ENCODE data around the gene MTARC1. TPM values are rescaled to one million over a fixed set of nuclear protein-coding genes. Genes with fewer than 3 reads are reported as not detected.

Gene MTARC1
- total RNA-seq, 4 donors from 2014 or later = 0.29 to 6.8 (median 5.1) TPM

GRCh38 chr1:220827445-220828178, 40.9 kb downstream of the MTARC1 start:
- Histone ChIP-seq H3K9me3 (no peaks in the 10 kb centered on the region), H3K4me3 (no peak overlapping the region), H3K4me1 (no peaks in the 10 kb centered on the region), H3K27ac (no peak overlapping the region), H3K36me3 (no peaks in the 10 kb centered on the region), H3K27me3 (no peaks in the 10 kb centered on the region)
- intact Hi-C loops (cut with DNase I; ENCODE audit: low total_unique reads) = no loop called here
- DNase-seq = no peak
- no peak for TF ChIP-seq POLR2A (IDR thresholded peaks at IDR 0.05)
- TF ChIP-seq, protein P1, sequence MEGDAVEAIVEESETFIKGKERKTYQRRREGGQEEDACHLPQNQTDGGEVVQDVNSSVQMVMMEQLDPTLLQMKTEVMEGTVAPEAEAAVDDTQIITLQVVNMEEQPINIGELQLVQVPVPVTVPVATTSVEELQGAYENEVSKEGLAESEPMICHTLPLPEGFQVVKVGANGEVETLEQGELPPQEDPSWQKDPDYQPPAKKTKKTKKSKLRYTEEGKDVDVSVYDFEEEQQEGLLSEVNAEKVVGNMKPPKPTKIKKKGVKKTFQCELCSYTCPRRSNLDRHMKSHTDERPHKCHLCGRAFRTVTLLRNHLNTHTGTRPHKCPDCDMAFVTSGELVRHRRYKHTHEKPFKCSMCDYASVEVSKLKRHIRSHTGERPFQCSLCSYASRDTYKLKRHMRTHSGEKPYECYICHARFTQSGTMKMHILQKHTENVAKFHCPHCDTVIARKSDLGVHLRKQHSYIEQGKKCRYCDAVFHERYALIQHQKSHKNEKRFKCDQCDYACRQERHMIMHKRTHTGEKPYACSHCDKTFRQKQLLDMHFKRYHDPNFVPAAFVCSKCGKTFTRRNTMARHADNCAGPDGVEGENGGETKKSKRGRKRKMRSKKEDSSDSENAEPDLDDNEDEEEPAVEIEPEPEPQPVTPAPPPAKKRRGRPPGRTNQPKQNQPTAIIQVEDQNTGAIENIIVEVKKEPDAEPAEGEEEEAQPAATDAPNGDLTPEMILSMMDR (IDR thresholded peaks at IDR 0.05) = no peak

DNA sequence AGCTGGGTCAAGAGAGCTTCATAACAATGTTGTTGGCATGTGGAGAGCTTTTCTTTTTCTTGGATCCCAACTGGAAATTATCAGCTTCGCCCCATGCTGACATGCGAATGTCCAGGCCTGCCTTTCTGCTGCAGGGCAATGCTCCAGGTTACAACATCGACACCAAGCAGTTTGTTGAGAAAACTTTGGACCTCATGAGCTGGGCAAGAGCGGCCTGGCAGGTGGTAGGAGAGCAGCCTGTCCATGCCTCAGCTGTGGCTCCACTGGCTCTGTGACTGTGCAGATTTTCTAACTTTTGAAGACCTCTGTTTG, 41.4 kb downstream of the MTARC1 start:
- Histone ChIP-seq H3K9me3 (no peaks in the 10 kb centered on the region), H3K4me3 (no peak overlapping the region), H3K4me1 (no peaks in the 10 kb centered on the region), H3K27ac (no peak overlapping the region), H3K27me3 (no peaks in the 10 kb centered on the region), H3K36me3 (no peaks in the 10 kb centered on the region)
- no peak for DNase-seq
- intact Hi-C loops (cut with DNase I; ENCODE audit: low total_unique reads) = no loop called here
- TF ChIP-seq POLR2A (IDR thresholded peaks at IDR 0.05) = no peak
- TF ChIP-seq, protein P1 (IDR thresholded peaks at IDR 0.05) = no peak

DNA sequence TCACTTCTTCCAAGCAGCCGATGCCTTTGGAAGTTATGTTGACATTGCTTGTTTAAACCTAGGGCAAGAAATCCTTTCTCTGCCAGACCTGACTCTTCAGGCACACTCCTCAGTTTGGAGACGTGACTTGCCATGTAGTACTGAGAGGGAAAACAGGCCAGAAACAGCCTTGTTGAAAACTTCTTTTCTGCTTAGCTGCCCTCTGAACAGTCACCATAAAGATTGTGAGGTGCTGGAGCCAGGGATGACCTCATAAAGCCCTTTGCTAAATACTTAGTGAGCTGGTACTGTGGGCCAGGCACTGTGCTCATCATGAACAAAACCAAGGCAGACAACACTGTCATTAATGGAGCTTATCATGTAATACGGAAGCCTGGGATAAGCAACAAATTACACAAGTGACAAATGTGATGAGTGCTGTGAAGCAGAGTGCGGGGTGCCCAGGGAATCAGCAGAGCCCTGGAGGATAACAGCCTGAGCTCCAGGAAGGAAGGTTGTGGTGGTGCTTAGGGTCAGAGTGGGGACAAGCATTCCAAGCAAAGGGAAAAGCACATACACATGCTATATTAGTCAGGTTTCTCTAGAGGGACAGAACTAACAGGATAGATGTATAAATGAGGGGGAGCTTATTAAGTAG, 42.4 kb downstream of the MTARC1 start:
- H3K9me3 ChIP-seq = no peaks in the 10 kb centered on the region
- H3K27me3 ChIP-seq = no peaks in the 10 kb centered on the region
- H3K4me3 ChIP-seq = no peak overlapping the region
- intact Hi-C loops (cut with DNase I; ENCODE audit: low total_unique reads) = no loop called here
- TF ChIP-seq POLR2A (IDR thresholded peaks at IDR 0.05) = no peak
- TF ChIP-seq, protein P1 (IDR thresholded peaks at IDR 0.05) = no peak
- H3K36me3 ChIP-seq = no peaks in the 10 kb centered on the region
- DNase-seq = no peak
- no peak overlapping the region for H3K27ac ChIP-seq
- no peaks in the 10 kb centered on the region for H3K4me1 ChIP-seq

DNA sequence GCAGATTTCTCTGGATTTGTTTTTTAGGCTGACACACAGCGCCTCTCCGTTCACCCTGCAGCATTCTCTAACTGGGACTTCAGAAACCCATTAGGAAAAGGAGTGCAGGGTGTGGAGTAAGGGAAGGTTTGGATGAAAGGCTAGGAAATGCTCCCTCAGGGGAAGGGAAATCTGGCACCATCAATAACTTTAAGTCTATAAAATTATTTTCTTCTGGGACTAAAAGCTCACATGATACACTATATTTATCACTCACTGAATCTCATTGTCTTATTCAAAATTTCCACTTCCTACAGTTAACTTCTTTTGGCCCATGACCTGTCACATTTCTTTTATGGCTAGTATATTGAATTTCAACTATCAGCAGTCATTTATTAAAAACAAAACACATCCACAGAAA, 46.7 kb downstream of the MTARC1 start:
- Histone ChIP-seq H3K27me3 (no peaks in the 10 kb centered on the region), H3K4me1 (no peaks in the 10 kb centered on the region), H3K4me3 (no peak overlapping the region), H3K27ac (no peak overlapping the region), H3K9me3 (no peaks in the 10 kb centered on the region), H3K36me3 (no peaks in the 10 kb centered on the region)
- DNase-seq = no peak
- no peak for TF ChIP-seq POLR2A (IDR thresholded peaks at IDR 0.05)
- TF ChIP-seq, protein P1 (IDR thresholded peaks at IDR 0.05) = no peak
- intact Hi-C loops (cut with DNase I; ENCODE audit: low total_unique reads) = no loop called here

DNA sequence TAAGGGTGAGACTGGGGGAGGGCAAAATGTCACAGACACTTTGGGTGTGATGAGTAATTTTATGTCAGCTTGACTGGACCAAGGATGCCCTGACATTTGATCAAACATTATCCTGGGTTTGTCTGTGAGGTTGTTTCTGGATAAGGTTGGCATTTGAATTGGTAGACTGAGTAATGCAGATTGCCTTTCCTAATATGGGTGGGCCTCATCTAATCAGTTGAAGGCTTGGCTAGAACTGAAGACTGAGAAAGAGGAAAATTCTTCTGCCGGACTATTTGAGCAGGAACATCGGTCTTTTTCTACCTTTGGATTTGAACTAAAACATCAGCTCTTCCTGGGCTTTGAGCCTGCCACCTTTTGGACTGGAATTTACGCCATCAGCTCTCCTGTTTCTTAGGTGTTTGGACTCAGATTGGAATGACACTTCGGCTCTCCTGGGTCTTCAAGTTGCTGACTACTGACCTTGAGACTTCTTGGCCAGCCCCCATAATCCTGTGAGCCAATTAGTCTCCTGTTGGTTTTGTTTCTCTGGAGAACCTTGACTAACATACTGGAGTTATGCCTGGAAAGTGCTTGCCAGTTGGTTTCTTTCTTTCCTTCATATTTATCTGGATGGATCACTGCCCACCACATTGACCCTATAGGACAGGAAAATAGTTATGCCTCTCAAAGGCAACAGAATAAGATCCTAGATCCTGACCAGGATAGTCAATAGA, 47.6 kb downstream of the MTARC1 start:
- Histone ChIP-seq H3K27me3 (no peaks in the 10 kb centered on the region), H3K36me3 (no peaks in the 10 kb centered on the region), H3K27ac (no peak overlapping the region), H3K9me3 (no peaks in the 10 kb centered on the region), H3K4me3 (no peak overlapping the region), H3K4me1 (no peaks in the 10 kb centered on the region)
- no peak for DNase-seq
- TF ChIP-seq POLR2A (IDR thresholded peaks at IDR 0.05) = no peak
- TF ChIP-seq, protein P1 (IDR thresholded peaks at IDR 0.05) = no peak
- intact Hi-C loops (cut with DNase I; ENCODE audit: low total_unique reads) = no loop called here
